Left colon (tissue), 2 donors: ENCODE measurements around the gene DAB1. TPM values are rescaled to one million over a fixed set of nuclear protein-coding genes. Genes with fewer than 3 reads are reported as not detected.

Experiments used
- ATAC-seq: fragments of 200-7000 bp; cut with Tn5 transposase; one replicate; pipeline ENCODE4 v1.9.1; 2020; ENCODE audit warnings: mild to moderate bottlenecking, moderate library complexity
- DNase-seq, 2 donors: peaks; one replicate each; pipeline ENCODE4 v3.0.0-alpha.2; 2020
- intact Hi-C, 2 donors: fragments of 100-400 bp; cut with DNase I in 1 of 2; cut with micrococcal nuclease in 1 of 2; formaldehyde crosslinking; loops; one replicate each; pipeline versions ENCODE4 v1.11.2 to v1.14.0; 2022; cut with DNase I, micrococcal nuclease
- total RNA-seq, 2 donors: library from RNA; stranded (reverse); fragmentation: NEBNext Ultra II Directional; extraction: Animal tissue kit (Norgen Biotek cat#: 25700); gene quantifications; one replicate each; pipeline ENCODE4 v1.2.1, GENCODE V29; 2021
- donor health status: DM: no; HTN: no; CAD: no.
- donor health status: DM: yes; HTN: yes; CAD: no.

The DAB1 gene
- total RNA-seq, 2 donors from 2014 or later = 0.64 to 2.2 TPM

- intact Hi-C loops = no loop called here
- ATAC-seq = no peak
- DNase-seq = no peak
Observed at GRCh38 chr1:57033222-57034001, 390.4 kb downstream of the DAB1 start.

GRCh38 chr1:57026624-57027354, 397.1 kb downstream of the DAB1 start:
- DNase-seq = no peak
- intact Hi-C loops = no loop called here
- no peak for ATAC-seq

GRCh38 chr1:57024855-57025254, 399.0 kb downstream of the DAB1 start:
- ATAC-seq (no peak), DNase-seq (no peak)
- intact Hi-C loops = no loop called here

- ATAC-seq (no peak), DNase-seq (no peak)
- intact Hi-C loops = no loop called here
Observed at GRCh38 chr1:57024428-57024827, 399.4 kb downstream of the DAB1 start.

- no peak for DNase-seq
- no peak for ATAC-seq
- intact Hi-C loops = no loop called here
Observed at GRCh38 chr1:57020216-57020615, 403.6 kb downstream of the DAB1 start.

- intact Hi-C loops = no loop called here
- DNase-seq (no peak), ATAC-seq (no peak)
Observed at GRCh38 chr1:57019236-57019839, 404.5 kb downstream of the DAB1 start.

- DNase-seq (no peak), ATAC-seq (no peak)
- intact Hi-C loops = no loop called here
Observed at GRCh38 chr1:57018119-57018518, 405.7 kb downstream of the DAB1 start.

GRCh38 chr1:57017717-57018116, 406.1 kb downstream of the DAB1 start:
- DNase-seq = no peak
- intact Hi-C loops = no loop called here
- ATAC-seq = no peak

GRCh38 chr1:57017200-57017599, 406.7 kb downstream of the DAB1 start:
- DNase-seq (no peak), ATAC-seq (no peak)
- intact Hi-C loops = no loop called here

- DNase-seq (no peak), ATAC-seq (no peak)
- intact Hi-C loops = no loop called here
Observed at GRCh38 chr1:57015071-57015470, 408.8 kb downstream of the DAB1 start.

- DNase-seq (no peak), ATAC-seq (no peak)
- intact Hi-C loops = no loop called here
Observed at GRCh38 chr1:57013522-57013921, 410.3 kb downstream of the DAB1 start.

GRCh38 chr1:57012315-57012714, 411.5 kb downstream of the DAB1 start:
- intact Hi-C loops = no loop called here
- no peak for ATAC-seq
- no peak for DNase-seq

- DNase-seq (no peak), ATAC-seq (no peak)
- intact Hi-C loops = no loop called here
Observed at GRCh38 chr1:57010511-57010910, 413.3 kb downstream of the DAB1 start.

GRCh38 chr1:57007948-57008347, 415.9 kb downstream of the DAB1 start:
- no peak for ATAC-seq
- intact Hi-C loops = no loop called here
- no peak for DNase-seq

GRCh38 chr1:57007472-57007871, 416.4 kb downstream of the DAB1 start:
- no peak for ATAC-seq
- intact Hi-C loops = no loop called here
- DNase-seq = no peak

GRCh38 chr1:57003398-57004139, 420.3 kb downstream of the DAB1 start:
- no peak for ATAC-seq
- intact Hi-C loops = no loop called here
- no peak for DNase-seq

GRCh38 chr1:56995414-56996100, 428.3 kb downstream of the DAB1 start:
- intact Hi-C loops = no loop called here
- DNase-seq (no peak), ATAC-seq (no peak)

- intact Hi-C loops = no loop called here
- ATAC-seq = no peak
Observed at GRCh38 chr1:56993475-56993874, 430.4 kb downstream of the DAB1 start.

More at GRCh38 chr1:56993475-56993874, 430.4 kb downstream of the DAB1 start:
- DNase-seq = no peak
